GM21360 (cell line): ENCODE data around the gene HBS1L.

ENCODE experiments used
- ATAC-seq: cut with Tn5 transposase; IDR thresholded peaks from one replicate; pipeline ENCODE4 v1.9.1; 2021; ENCODE audit warnings: mild to moderate bottlenecking, moderate library complexity; ENCODE audit not compliant: unreplicated experiment

The HBS1L gene

DNA sequence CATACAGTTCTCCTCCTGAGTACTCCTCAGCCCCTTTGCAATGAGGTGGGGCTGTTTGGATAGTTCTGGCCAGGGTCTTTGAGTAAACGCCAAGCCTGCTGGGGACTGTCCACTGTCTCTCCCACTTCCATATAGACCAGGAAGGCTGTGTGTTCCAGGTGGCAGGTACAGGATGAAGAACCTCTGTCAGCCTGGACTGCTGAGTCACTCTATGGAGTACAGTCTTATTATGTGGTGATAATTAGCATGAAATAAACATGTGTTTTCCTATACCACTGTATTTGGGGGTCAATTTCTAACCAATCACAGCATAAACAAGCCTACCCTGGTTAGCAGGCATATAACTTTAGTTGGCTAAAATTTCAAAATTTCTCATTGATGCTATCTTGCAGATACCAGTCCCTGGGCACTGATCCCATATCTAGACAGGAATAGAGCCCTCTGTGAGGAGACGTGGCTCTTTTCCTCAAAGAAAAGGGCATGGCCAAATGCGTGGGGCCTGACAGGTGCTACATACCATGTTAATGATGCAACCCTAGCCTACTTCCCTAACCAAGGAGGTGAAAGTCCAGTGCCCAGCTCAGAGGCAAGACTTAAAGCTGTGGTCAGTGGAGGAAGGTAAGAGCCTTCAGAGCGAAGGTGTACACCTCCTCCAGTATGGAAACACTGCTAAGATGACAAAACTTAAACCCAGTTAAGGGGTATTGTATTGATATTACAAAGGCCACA lies 100.2 kb downstream of the HBS1L start:
- ATAC-seq, result no peak

DNA sequence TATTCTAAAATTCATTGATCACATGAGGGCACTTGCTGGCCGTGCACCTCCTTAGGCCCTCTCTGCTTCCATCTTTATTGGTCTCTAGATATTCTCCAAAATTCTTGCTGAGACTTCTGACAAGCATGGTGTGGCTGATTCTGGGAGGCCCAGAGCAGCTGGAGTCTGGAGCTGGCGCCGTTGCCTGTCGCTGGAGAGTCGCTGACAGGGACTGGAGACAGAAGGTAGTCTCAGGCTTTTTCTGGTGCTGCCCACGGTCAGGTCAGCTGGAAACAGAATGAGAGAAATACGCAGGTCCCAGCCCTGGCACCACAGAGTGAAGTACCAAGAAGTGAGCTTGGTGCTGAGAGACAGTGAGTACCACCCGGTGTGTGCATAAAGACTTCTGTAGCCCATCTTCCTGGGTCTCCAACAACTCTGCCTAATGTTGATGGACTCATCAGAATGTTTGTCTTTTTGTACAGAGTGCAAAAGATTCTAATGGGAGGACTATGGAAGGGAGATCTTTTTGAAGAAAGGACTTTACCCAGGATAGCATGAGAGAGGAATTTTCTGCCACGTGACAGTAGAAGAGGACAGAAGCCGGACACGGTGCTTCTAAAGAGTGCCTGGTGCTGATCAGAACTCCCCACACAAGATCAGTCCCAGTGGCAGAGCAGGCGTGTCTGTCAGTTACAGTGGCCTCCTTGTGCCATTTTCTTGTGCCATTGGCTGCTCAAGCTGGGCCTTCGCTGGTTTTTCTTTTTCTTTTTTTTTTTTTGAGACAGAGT lies 102.9 kb downstream of the HBS1L start:
- ATAC-seq, result no peak

DNA sequence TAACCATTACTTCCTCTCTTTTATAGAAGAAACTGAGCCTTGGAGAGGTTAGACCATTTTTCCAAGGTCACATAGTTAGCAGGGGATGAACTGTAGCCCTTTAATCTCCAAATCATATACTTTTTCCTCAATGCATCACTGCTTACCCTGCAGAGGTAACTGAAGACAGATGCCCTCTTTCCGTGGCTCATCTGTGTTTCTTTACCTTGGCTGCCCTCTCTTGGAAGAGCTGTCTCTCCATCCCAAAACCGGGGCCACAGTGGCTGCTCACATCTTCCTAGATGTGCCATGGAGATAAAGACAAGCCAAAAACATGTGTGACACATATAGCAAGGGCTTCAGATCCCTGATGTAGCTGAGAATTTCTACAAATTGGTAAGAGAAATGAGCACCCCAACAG lies 104.1 kb downstream of the HBS1L start:
- ATAC-seq, result no peak

DNA sequence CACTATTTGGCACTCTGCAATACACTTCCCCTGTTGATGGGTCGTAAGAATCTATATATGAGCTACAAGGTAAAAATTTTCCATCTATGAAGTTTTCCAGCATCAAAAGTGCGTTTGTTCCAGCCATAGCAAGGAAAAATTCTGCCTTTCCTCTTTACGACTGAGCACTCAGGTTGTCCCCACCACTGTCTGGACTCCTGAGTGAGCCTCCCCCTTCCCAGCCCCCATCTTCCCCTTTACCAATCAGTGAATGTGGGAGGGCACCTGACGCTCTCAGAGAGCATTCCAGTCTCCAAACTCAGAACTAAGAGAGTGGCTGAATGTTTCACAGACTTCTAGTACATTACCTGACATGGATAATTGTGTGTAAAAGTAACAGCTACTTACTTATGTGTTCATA lies 104.7 kb downstream of the HBS1L start, which contains the start of gene ALDH8A1:
Gene ALDH8A1 (minus strand): TSS at position 175 of the 400 bp plus-strand sequence. CDS start 48 bp downstream, at position 127.
- ATAC-seq, result no peak

DNA sequence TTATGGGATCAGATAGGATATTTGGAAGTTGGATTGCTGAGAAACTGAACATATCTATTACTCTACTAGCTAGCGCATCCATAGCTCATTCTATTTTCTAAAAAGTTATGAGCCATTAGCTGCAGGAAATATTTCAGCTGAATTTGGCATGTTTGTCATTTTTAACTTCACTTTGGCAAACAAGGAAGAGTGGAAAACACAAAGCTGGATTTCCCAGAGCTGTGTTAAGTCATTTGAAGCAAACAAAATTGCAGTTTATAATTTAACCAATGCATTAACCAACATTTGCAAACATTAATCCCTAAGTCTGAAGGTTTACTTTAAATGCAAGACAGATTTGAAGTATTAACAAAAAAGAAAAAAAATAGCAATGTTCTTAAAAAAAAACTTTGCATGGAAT lies 105.9 kb downstream of the HBS1L start:
- no peak for ATAC-seq

DNA sequence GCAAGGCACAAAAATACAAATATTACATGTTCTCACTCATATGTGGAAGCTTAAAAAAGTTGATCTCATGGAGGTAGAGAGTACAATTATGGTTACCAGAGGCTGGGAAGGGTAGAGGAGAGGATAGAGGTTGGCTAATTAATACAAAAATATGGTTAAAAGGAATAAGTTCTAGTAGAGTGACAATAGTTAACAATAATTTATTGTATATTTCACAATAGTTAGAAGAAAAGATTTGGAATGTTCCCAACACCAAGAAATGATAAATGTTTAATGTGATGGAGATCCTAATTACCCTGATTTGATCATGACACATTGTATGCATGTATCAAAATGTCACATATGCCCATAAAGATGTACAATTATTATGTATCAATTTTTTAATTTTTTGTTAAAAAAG lies 106.5 kb downstream of the HBS1L start:
- ATAC-seq, result no peak

DNA sequence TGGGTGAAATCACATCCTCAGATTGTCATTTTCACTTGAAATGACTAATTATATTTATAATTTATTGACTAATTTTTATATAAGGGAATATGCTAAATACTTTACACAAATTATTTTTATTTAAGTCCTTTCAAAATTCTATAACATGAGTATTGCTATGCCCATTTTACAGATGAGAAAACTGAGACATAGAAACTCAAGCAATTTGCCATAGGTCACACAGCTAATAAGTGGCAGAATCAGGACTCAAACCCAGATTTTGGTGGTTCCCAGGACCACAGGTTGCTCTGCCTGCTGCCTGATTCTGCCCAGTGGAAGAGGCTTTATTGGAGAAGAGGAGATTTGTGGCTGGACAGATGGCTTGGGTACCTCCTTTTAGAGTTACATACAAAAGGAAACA lies 109.6 kb downstream of the HBS1L start:
- ATAC-seq, result no peak

DNA sequence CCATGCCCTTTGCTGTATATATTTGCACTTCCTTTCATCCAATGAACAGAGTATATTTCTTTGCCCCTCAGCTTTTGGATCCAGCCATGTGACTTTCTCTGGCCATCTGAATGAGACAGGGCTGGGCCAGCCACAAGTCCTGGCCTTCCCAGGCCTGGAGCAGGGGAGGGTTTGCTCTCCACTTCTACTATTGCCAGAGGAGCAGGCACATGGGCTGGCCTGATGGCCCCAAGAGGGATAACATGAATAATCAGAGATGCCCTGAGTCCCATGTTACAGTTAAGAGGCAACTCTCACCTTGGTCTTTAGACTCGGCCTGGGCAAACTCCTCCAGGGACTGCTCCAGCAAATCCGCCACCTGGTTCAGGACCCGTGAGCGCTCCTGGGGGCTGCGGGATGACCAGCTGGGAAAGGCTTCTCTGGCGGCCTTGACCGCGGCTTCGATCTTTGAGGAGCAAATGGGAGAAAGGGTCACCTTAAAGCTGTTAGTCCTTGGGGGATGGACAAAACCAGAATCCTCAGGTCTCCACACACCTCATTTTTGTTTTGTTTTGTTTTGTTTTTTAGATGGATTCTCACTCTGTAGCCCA lies 111.0 kb downstream of the HBS1L start:
- ATAC-seq, result no peak

DNA sequence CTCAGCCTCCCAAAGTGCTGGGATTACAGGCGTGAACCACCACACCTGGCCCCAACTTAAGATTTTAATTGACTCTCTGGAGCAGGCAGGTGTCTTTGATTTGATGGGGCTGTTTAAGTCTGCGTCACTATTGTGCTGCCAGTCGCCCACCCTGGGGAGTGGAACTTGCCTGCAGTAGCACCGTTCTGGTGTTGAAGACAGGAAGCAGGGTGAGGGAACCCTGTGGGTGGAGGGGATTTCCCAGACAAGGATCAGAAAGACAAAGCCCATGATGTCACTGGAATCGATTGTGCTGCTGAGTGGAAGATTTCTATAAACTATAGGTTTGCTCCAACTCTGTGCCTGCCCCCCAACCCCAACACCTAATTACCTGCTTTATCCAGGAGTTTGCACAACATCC lies 115.7 kb downstream of the HBS1L start:
- no peak for ATAC-seq

DNA sequence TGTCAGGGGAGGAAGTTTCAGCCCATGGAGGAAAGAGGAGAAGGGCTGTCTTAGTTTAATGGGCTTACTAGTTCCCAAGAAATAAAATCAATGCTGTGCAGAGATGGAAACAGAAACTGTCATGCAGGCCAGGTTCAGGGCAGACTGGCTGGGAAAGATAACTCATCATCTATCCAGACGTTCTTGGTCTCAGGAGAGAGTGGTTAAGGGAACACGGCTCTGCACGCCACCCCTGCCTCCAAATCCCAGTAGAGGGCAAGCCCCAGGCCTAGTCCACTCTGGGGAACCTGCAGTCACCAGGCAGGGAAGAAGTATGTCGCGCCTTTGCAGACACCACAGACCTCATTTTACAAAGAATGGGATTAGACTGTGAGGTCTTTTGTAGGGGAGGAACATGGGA lies 117.2 kb downstream of the HBS1L start:
- ATAC-seq, result no peak

DNA sequence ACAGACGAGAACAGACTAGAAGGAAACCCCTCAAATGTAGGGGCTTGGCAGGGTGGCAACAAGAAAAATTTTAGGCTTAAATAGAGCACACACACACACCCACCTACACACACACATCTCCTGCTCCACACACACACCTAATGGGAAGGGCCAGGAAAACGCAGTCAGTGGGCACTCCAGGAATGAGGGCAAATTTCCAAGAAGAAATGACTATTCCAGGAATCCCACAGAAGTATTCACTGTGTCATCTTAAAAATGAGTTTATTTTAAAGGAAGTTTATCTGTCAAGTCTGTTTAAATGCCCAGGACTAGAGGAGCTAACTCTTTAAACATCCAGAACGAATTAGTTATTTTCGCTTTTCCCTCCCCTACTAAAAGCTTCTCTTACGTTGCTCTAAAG lies 117.7 kb downstream of the HBS1L start:
- ATAC-seq, result no peak

DNA sequence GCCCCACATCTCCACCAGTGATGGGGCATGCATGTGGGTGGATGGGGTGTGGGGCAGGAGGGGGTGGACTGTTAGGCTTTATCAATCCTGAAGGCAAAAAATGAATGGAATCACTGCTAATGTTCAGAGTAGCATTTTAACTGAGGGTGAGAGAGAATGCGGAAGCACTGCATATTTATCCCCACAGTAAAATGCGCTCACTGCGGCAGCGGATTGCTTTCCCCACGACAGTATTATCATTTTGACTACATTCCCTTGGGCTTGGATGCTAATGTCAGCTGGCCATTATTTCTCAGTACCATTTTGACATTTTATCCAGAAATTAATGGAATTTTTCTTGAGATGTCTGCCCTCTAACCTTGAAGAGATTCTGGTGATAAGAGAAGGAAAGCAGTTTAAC lies 118.1 kb downstream of the HBS1L start:
- no peak for ATAC-seq

DNA sequence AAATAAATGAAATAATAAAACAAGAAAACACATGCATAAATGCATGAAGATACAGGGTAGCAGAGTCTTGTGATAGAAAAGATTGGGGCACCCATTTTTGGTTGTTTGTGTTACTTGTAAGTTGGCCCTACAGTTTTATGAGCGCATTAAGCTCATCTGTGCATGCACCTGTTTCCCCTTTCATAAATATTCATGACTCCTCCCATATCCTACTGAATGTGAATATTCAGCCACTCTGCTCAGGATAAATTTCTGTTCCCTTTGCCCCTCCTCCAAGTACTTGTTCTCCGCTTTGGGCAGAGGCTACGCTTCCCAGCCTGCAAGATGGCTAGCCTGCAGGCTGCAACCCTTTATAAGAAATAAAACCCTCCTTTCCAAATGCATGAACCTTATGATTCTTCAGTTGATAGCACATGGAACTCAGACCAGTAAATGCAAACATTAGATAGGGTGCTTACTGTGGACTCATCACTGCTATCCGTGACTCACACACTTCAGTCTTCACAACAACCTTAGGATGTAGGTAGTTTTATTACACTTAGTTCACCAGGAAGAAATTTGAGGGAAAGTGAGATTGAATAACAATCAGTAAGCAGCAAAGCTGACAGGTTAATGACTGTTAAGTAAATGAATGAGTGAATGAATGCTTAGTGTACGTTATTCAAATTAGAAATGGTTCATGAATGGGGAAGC lies 119.7 kb downstream of the HBS1L start:
- ATAC-seq, result no peak

DNA sequence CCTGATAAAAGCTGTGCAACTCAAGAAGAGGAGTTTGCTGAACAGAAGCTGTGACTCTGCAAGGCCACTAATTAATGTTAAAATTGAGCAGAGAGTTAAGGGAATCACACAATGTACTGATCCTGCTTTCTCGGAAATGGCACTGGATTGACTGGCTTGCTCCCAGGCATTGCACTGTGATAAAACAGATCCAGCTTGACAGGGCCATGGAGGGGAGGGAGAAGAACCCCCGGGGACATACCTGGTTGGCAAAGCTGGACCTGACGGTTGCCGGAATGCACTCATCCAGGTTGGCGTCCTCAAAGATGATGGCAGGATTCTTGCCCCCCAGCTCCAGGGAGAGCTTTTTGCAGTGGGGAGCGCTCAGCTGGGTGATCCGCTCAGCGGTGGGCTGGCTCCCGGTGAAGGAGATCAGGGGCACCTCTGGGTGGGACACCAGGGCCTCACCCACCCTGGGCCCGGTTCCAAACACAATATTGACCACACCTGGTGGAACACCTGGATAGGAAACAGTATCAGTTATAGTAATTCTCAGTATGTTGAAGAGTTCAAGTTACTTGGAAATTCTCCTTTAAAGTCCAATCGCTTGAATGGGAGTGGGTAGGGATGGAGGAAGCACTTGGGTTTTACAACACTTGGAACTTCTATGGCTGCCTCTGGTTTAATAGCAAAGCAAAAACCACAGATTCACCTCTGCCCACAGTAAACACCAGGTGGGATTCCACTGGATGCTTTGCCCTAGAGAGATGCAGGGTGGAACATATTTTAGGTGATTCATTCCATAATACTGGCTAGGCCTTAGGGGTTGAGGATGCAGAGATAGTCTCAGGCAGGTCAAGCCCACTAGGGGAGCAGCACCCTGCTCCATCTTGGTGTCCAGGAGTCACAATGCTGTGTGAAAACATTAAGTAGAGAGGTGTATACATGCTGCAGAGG lies 121.8 kb downstream of the HBS1L start:
- ATAC-seq, result no peak

DNA sequence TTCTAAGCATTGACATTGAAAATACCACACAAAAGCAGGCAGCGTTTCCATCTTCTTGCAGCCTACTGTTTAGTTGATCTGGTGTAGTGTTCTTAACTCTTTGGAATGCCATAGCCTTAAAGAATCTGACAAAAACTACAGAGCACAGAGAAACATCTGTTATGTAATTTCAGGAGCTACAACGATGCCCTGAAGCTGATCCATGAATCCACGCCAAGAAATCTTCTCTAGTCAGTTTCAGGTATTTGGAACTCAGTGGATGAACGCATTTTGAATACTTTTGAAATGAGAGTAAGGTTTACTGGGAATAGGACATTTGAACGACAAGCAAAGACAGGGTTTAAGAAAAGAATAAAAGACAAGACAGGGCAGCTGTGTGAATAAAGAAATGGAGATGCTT lies 122.5 kb downstream of the HBS1L start:
- no peak for ATAC-seq

DNA sequence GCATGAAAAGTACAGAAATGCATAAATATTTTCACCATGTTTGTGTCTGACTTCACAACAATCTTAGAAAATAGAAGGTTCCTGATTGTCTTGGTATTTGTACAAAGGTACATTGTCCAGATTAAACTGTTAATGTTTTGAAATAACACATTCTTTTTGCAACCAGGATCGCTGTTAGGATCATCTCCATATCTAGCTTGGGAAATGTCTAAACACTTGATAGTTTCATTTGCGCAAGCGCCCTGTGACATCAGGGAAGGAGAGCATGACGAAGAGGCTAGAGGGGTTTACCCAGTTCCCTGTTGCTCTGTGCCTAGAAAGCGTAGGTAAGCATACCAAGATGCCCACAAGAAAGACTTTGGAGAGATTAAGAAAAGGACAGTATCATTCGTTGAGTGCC lies 124.2 kb downstream of the HBS1L start:
- ATAC-seq, result no peak

DNA sequence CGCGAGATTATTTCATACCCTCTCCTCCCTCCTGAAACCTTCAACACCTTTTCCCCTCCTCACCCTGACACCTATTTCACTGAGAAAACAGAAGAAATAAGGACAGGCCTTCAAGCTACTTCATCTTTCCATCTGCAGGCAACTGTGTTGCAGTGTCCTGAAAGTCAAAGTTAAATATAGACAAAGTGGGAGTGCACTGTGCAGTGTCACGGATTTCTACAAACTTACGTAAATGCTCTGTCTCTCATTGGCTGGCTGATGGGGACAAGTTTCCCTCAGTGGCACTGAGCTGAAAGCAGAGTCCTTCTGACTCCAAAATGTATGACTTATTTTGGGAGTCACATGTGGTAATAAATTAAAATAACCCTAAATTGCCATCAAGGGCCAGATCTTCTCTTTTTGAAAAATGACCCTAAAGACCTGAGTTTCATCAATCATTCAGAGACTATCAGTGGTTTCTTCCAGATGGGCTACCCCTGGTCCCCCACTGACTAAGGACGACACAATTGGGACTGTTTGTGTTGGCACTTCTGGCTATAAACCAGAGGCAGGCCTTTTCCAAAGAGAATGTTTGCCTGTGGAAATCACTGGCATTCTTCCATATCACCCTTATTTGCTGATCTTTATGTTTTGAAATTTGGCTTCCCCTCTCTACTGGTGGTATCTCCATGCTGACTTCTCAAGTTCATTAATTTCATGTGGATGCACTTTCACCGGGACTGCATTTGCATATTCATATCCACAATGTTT lies 126.3 kb downstream of the HBS1L start:
- ATAC-seq, result no peak

DNA sequence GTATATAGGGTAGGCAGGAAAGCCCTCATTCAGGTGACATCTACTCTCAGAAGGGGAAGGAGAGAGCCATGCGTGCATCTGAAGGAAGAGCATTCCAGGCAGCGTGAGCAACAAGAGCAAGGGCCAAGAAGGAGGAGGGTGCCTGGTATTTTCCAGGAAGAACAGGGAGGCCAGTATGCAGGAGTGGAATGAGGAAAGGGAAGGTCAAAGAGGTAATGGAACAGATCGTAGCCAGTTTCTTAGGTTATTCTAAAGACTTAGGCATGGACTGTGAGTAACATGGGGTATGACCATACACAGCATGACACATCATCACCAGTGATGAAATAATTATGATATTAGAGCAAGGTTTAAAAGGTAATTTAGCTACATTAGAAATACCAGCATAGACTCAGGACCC lies 128.8 kb downstream of the HBS1L start:
- no peak for ATAC-seq

DNA sequence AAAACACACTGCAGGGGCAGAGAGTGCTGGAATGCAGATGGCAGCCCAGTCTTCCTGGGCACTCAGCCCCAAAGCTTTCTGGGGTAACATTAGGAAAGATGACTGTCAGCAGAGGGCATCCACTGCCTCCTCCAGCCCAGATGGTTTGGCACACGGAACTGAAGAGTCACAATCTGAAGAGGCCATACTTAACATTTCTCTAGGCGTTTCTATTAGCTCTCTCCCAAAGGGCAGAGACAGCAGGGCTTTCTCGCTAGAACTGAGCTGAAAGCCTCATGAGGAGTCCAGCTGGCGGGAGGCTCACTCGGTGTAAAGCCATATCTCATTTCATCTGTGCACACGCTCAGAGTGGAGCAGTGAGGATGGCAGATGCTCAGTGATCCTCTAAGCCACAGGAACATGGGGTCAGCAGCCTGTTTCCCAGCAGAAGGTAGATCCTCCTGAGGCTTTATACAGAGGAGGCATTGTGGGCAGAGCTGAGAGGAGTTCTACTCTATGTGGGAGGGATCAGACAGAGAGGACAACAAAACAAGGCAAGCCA lies 132.8 kb downstream of the HBS1L start:
- no peak for ATAC-seq
